NCI-H187 (cell line): ENCODE measurements around the gene OAF.

Experiments
- DNase-seq, 2 experiments: peaks; one replicate each; lab custom pipeline; 2025; lab: John Stamatoyannopoulos, UW

OAF gene

DNA sequence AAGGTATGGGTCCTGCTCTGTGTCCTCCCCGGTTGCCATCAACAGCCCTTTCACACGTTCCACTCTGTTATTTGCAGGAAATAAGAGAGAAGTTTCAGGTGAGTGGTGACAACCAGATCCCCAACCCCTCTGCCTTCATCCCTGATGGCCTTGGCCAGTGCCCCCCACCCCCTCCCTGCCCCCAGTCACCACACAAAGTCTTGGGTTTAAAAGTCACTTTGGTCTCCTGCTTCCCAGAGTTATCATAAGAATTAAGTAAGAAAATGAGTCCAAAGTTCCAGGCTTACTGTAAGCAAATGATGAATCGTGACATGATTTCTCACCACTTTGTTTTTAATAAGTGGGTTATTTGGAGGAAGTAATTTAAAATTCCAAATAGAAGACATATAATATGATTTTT is 9.2 kb upstream of the OAF start:
- DNase-seq, result no peak

DNA sequence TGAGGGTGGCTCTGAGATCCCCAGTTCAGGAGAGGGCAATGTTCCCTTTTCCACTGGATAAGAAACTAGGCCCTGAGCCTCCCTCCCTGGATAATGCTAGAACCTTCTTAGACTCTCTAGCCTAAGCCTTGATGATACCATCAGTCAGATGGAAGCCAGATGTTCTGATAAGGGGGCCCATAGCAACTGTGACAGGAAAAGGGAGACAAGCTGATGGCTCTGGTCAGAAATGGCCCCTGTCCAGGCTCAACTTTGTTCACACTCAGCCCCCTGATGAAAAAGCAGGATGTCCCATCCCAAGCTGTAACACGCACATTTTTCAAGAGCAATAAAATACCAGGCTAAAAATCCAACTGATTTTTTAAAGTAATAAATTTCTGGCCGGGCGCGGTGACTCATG is 7.2 kb upstream of the OAF start:
- DNase-seq, result no peak

DNA sequence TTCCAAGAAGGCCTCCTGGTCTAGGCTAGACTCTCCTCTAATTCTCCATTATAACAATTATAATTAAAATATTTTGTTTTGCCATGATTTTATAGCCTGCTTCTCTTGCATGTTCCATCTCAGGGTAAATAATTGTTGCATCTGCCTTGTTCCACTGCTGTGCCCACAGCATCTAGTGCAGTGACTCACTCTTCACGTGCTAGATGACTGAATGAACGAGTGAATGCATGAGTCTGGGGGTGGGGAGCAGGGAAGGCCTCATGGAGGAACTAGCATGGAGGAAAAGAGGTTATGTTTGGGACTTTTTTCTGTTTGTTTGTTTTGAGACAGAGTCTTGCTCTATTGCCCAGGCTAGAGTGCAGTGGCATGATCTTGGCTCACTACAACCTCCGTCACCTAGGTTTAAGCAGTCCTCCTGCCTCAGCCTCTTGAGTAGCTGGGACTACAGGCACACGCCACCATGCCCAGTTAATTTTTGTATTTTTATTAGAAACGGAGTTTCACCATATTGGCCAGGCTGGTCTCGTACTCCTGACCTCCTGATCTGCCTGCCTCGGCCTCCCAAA is 5.2 kb upstream of the OAF start:
- no peak for DNase-seq

DNA sequence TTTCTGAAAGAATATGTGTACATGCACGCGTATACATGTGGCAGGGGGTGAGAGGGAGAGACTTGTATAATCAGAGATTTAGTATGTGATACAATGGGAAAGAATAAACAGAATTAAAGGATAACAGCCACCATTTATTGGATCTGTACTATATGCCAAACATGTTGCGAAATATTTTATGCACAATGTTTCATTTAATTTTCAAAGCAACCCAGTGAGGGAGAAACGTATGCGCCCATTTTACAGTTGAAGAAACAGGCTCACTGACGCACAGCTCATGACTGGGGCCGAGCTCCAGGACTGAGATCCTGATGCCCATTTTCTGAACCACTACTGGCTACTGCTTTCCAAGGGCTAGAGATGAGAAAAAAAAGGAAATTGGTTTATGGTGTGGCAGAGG is 3.3 kb upstream of the OAF start:
- DNase-seq, result no peak

DNA sequence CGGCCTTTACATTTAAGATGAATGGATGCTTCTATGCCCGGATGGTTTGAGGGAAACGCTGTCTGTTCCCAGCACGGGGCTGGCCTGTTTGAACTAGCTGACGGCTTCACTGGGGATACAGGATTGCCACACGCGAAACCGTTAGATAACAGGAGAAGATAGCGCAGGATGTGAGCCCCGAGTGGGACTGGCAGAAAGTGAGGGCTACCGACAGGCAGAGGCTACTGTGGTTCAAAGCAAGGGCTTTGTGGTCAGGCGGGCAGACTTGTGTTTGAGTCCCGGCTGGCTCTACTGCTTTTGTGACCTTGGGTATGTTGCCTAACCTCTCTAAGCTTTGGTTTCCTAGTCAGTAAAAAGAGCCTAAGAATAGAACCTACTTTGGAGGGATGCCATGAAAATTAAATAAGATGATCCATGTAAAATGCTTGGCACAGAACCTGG is 2.8 kb upstream of the OAF start:
- no peak for DNase-seq

DNA sequence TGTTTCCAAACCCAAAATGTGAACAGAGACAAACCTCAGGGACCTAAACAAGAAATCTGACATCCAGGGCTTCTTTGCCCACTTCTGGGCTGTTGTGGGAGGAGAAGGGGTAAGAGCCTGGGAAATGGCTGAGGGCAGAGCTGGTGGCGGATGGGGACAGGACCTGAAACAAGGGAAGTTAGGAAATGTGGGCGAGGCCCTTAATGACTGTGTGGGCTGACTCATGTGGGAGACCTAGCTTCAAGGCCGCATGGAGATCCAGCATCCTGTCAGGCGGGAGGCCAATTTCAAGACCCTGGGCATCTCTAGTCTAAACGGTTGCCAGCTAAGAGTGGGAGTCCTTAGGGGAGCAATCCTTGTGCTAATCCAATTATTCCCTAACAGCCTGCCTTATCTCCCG is 2.1 kb upstream of the OAF start:
- no peak for DNase-seq

DNA sequence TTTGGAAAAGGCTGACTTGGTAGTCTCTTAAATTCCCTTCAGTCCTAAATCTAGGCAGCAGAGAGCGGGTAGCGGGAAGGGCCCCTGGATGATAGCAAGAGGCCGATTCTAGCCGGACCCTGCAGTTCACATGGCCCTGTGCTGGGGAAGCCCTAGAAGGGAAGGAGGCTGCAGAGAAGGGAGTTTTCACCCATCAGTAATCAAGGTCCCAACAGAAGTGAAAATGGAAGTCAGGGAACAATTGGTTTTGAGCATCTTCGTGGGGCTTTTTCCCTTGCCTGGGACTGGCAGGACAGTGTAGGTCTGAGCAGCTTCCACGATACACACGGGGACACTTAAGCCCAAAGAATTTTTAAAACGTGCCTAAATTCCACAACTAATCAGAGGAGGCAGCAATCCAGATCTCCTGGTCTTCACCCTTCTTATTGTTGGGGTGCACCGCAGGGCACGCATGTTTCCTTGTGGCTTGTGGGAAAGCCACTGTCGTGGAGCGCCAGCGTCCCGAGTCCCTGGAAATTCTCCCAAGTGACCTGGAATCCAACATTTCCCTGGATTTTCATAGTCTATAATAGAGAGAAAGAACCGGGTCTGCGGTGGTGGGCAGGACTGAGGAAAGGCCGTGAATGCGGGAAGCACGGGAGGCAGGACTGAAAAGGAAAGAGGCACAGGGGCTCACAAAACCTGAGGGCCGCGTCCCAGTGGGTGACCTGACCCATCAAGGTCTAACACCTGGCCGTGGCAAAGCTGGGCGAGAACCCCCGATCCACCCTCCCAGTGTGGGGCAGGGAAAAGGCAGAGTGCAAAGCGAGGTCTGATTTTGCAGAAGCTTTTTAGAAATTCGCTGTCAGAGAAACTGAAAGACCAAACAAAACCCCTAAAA is 846 bp upstream of the OAF start:
- no peak for DNase-seq

DNA sequence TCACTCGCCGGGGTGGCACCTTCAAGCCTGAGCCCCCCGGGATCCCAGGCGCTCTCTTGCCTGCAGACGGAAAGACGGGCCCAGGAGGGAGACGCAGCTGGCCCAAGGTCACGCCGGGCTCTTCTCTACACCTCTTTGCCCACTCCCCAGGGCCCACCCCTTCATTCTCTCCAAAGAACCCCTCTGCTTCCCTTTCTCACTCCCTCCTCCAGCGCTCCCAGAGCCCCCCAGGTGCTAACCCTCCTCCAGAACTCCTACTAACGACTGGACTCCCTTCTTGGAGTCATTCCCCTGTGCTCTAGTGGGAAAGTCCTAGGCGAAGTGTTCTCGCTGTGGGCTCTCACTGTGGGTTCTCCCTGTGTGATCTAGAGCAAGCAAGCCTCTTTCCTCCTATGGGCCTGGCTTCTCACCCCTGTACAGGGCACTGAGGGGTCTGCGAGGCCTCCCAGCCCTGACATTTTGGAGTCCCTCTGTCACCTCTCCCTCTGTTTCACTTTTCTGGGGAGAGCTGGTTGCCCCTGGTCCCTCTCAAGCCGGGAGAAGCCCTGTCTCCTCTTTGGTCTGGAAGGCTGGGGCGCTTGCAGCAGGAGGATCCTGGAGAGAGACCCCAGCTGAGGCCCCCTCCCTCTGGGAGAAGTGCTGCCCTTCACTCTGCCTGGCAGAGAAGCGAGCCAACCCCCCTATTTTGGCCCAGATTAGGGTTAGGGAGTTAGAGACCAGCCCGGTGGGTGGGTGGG is 858 bp downstream of the OAF start:
- DNase-seq, result no peak

DNA sequence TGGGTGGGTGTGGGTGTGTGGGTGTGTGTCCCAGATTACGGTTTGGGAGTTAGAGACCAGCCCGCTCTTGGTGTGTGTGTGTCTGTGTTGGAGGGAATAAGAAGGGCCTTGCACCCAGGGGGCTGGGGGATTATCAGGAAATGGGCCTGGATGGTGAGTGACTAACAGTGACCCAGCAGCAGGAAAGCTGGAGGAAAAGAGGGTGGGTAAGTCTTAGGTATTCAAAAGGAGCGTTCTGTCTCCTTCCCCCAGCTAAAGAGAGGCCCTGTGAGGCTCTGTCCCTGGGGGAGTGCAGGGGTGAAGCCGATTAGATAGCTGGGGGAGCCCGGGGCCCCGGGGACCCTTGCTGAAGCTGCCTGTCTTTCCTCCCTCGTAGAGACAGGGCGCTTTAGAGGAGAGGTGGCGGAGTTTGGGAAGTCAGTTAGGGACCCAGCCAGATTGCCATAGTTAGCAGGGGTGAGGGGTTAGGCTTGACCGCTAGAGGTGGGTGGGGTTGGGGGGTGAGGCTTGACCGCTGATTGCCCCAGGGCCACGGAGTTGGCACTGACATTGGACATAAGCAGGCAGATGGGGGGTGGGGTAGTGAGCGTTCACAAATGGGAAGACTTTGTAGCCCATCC is 1.5 kb downstream of the OAF start:
- no peak for DNase-seq

DNA sequence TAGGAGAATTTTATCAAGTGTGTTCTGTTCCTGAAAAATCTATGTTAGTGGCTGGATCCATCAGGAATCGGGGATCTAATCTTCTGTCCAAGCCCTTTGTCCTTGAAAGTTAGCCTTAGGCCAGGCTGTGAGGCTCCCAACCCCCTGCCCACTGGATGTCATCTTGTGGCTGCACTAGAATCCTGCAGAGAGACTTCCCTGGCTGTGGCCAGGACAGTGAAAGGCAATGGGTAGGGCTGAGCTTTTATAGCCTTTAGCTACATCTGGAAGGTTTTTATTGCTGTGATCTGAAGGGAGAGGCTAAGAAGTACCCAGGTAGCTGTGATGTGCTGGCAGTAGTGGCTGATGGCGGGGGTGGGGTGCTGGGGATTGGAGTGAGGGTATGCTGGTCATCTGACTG is 2.1 kb downstream of the OAF start:
- no peak for DNase-seq

DNA sequence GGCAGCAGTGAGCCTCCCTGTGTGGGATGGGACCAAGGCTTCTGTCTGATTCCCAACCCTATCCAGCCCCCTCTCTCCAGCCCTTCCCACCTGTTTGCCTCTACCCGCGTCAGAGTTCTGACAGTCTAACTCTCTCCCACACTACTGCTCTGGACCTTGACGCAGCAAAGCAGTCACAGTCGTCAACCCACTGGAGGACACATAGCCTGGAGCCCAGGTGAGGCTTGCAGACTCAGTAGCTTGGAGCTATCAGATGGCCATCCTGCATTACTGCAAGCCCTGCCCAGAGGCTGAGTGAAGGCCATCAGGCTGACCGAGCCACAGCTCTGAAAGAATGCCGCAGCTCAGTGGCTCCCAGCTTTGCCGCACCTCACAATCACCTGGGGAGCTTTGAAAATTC is 3.7 kb downstream of the OAF start:
- DNase-seq, result no peak

DNA sequence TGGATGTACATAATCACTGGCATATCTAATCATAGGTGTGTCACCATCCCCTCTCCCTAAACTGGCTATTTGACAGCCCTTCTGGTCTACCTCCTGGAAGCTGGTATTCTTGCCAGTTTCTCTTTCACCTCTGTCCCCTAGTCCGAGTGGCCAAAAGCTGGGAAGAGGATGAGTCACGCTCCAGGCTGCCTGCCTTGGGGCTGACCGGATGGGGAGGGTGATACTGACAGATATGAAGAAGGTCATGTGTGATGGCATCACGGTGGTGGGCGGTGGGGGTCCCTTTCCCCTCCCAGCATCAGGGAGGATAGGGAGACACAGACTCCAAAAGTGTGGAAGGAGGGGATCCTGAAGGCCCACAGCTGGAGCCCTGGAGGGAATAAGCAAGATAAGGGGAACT is 4.8 kb downstream of the OAF start:
- DNase-seq, result no peak

DNA sequence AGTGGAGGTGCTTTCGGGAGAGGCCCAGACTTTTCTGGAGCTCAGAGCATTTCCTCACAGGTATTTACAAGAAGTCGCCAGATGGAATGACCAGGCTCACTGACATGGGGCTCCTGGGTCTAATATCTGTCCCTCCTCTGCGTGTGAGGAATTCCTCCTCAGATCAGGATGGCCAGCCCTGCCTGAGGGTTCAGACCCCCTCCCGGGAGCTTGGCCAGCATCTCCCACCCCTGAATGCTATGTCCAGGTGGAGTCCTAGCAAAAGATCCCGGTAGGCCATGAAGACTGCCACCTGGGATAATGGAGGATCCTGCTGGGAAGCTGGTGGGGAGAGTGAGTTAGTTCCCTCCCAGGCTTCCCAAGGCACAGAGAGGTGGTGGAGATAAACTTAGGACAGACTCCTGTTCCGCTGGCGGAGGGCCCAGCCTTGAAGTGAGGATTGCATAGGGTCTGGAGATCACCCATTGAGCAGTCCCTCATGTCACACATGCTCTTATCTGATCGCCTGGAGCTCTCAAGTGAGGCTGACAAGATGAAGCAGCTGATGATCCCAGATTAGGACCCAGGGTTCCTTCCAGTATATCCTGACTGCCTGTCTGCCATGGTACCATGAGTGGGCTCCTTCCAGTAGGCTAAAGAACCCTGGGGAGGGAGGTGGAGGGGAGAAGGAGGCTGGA is 5.7 kb downstream of the OAF start:
- DNase-seq, result no peak

DNA sequence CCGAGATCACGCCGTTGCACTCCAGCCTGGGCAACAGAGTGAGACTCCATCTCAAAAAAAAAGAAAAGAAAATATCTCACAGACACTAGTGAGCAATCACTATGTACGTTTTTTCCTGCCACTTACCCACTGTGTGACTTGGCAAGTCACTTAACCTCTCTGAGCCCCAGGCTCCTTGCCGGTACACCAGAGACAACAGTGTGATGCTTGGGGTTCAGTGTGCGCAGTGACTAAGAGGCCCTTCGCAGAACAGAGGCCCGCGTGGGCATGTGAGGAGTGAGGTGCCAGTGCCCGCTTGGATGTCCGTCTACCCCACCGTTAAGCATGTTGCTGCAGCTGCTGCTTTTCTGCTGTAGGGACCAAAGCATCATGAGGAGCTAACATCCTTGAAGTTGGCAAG is 6.7 kb downstream of the OAF start:
- no peak for DNase-seq

DNA sequence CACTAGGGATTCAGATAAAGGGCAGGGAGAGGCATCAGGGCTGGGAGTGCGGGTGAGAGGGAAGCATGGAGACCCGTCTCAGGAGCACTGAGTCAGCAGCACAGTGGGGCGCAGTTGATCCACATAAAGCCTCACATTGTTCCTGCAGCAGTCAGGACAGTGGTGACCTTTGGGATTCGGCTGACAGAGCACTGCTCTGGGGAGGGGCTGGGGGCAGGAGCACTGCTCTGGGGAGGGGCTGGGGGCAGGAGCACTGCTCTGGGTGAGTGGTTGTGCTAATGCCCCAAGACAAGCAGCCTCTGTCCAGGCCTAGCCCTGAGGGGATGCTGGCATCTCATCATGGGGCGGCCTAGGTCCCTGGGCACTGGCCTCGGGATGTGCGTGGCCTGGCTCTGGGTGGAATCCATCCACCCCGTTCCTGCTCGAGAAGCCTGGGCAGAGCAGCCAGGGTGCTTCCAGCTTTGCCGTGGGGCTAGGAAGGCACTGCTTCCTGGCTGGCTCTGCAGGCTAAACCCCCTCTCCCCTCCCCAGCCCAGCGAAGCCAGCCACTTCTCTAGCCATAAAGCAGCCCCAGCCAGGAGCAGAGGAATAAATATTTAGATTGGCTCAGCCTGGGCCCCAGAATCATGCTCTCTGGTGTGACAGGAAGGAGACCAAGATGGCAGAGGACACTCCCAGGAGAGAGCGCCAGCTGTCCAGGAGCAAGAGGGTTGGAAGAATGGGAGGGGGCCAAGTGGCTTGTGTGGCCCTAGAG is 7.3 kb downstream of the OAF start:
- DNase-seq, result no peak

DNA sequence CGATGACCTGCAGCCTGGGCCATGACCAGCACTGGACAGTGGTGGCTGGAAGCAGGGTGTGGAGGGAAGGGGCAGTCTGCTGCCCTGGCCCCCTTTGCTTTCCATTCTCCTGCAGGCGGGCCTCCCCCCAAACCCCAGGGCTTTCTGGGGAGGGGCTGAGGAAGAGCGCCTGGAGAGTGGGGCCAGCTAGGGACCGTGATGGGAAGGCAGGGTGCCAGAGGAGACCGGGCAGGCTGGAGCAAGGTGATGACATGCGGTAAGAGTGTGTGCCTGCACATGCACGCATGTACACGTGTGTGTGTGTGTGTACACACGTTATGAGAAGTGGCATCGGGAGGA is 7.8 kb downstream of the OAF start:
- DNase-seq, result no peak

DNA sequence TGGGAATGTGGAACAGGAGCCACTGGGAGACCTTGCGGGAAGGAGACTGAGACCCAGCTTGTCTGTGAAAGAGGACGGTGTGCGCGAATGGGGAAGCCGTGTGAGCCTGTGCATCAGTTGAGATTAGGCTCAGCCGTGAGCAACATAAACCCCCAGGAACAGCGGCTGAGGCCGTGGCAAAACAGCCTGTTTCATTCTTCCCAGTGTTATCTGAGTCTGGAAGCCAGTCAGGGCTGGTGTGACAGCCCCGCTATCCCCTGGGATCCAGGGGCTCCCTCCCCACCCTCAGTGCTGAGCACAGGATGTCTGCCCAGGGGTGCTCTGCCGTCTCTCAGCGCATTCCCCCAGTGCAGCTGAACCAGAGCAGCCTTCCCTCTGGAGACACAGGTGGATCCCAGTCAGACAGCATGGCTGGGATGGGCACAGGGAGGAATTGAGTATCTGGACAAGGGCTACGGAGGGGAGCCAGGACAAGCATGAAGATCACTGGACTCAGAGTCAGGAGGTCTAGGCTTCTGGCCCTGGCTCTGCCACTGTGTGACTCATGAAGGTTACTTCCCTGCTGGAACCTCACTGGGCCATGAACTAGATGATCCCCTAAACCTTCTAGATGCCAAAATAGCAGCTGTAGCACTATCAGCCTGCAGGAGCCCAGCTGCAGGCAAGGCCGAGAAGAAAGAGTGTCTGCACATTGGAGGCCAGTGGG is 8.6 kb downstream of the OAF start:
- DNase-seq, result no peak

DNA sequence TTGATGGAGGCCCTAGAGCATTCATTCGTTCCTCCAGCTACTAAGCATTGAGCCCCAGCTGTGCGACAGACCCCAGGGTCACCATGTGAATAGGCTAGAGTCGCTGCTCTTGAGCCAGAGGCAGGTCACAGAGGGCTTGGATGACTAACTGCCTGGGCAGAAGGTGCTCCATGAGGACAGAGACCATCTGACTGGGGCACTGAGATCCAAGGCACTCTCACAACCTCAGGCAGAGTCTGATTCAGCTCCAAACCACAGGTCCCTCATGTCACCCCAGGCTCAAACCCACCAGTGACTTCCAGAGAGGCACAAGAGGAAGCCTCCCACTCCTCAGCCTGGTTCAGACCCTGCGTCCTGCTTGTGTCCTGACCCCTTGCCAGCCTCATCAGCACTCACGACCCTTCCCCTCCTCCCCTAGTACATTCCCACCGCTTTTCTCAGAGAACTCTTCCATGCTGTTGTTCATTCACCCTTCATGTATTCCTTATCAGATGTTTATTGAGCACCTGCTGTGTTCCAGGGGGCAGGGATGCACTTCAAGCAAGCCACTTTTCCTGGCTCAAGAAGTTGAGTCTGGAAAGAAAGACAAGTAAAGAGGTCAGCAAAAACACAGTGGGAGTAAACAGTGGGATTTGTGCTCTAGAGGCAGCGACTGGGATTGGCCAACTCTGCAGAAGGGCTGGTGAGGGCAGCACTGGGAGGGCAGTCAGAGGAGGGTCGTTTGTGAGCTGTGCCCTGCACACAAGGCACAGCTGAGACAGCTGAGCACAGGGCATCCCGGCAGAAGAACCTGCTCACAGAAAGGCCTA is 9.3 kb downstream of the OAF start:
- no peak for DNase-seq

DNA sequence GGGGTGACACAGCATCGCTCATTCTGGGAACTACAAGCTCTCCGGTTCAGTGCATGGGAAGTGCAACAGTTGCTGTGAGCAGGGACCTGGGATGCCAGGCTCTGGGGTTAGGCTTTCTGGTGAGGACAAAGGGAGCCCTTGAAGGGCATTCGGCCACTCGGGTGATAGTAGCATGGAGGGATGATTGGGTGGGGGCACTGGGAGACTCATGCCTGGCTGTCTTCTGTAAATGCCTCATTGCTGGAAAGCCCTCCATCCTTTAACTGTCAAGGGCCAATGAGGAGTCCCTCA is 9.9 kb downstream of the OAF start:
- no peak for DNase-seq

DNA sequence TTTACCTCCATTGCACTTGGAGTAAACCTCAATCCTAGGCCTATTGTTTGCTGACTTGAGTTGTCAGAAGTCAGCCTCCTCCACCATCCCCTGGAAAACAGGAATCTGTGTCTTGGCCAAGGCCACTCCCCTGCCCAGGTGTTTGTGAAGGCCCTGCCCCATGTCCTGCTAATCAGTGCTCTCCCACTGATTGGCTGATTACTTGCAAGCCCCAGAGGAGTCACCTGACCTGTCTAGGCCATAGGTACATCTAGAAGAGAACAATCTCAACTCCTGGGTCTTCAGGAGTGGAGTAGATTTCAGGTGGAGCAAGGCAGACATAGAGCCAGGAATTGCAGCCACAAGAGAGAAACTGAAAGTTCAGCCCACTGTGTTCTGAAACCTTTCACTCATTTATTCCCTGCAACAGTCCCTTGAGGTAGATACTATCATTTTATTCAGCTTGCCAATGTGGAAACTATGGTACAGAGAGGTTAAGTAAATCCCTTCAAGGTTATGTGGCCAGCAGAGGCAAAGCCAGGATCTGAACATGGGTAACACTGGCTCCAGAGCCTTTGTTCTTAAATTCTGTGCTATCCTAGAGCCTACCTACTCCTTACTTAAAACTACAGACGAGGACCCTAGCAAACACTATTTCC is 10.4 kb downstream of the OAF start:
- no peak for DNase-seq
